DND-41 (cell line): ENCODE measurements around the gene ARHGAP4.

Source experiments
- EZH2 ChIP-seq: IDR thresholded peaks from 3 replicates; pipeline ENCODE4 v1.6.1; 2012; ENCODE audit warnings: borderline replicate concordance, low read depth, mild to moderate bottlenecking, moderate library complexity, low read length, inconsistent platforms; ENCODE audit not compliant: severe bottlenecking
- TF ChIP-seq, protein P1 (sequence below): IDR thresholded peaks from 2 replicates; pipeline ENCODE4 v1.5.1; 2012; ENCODE audit warnings: borderline replicate concordance, low read length, moderate library complexity, mild to moderate bottlenecking; ENCODE audit not compliant: poor library complexity, severe bottlenecking; ENCODE audit errors: extremely low read depth

DNA sequence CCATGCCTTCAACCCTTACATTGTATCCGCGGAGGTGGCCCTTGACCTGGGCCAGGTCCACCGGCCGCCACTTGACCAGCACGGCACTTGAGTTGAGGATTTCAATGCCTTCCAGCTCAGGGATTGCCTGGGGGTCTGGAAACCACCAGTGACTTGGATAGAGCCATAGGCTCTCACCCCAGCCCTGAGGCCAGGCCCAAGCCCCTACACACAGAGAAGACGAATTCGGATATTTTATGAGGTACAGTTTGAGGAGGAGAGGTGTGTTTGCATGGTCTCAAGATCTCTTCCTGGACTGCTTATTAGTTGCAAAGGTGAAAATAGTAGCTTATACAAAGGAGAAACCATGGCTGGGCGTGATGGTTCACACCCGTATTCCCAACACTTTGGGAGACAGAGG lies 60.4 kb downstream of the ARHGAP4 start:
- TF ChIP-seq, protein P1, sequence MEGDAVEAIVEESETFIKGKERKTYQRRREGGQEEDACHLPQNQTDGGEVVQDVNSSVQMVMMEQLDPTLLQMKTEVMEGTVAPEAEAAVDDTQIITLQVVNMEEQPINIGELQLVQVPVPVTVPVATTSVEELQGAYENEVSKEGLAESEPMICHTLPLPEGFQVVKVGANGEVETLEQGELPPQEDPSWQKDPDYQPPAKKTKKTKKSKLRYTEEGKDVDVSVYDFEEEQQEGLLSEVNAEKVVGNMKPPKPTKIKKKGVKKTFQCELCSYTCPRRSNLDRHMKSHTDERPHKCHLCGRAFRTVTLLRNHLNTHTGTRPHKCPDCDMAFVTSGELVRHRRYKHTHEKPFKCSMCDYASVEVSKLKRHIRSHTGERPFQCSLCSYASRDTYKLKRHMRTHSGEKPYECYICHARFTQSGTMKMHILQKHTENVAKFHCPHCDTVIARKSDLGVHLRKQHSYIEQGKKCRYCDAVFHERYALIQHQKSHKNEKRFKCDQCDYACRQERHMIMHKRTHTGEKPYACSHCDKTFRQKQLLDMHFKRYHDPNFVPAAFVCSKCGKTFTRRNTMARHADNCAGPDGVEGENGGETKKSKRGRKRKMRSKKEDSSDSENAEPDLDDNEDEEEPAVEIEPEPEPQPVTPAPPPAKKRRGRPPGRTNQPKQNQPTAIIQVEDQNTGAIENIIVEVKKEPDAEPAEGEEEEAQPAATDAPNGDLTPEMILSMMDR = no peak
- TF ChIP-seq EZH2 = no peak
